ENCODE data around the gene TLE7.

DNA sequence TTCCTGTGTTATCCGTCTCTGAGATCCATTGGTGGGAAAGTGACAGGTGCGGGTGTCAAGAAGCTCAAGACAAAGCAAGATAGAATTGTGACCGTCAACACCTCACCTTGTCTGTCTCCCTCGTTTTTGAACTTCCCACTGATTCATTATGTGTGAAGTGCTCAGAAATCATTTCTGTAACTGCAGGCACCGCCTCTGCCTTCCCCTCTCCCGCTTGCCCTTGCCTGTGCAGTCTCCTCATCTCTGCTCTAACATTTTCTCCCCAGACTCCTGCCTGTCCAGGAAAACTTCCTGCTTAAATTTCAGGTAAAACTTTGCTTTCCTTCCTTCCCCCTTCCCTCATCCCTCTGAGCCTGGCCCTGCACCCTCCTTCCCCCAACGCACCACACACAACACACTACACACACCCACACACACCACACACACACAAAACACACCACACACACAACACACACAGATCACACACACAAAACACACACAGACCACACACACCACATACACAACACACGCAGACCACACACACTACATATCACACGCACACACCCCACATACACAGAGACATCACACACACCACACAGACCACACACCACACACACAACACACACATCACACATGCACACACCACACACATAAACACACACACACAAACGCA lies 57.7 kb downstream of the TLE7 start:
- TF ChIP-seq POLR2AphosphoS5 (IDR thresholded peaks at IDR 0.05; ENCODE audit: low read depth, low read length): no peak
- no peak for TF ChIP-seq POLR2A (IDR thresholded peaks at IDR 0.05; ENCODE audit: low read depth, low read length)
- TF ChIP-seq TAF1 (IDR thresholded peaks at IDR 0.05; ENCODE audit: low read depth, low read length): no peak
- TF ChIP-seq PAX5 (IDR thresholded peaks at IDR 0.05; ENCODE audit: insufficient read depth, low read length, severe bottlenecking): no peak
- no peak for TF ChIP-seq POU2F2 (IDR thresholded peaks at IDR 0.05; ENCODE audit: low read depth, low read length)
